HG02763 (cell line): Measurements from ENCODE around the gene BACH2.

Experiments used
- ATAC-seq: cut with Tn5 transposase; IDR thresholded peaks from one replicate; pipeline ENCODE4 v1.9.1; 2021; ENCODE audit warnings: mild to moderate bottlenecking, moderate library complexity; ENCODE audit not compliant: unreplicated experiment

BACH2 gene

GRCh38 chr6:89952686-89953085 lies 344.0 kb downstream of the BACH2 start:
- no peak for ATAC-seq

- no peak for ATAC-seq
These were observed 344.5 kb downstream of the BACH2 start for GRCh38 chr6:89952105-89952671.

DNA sequence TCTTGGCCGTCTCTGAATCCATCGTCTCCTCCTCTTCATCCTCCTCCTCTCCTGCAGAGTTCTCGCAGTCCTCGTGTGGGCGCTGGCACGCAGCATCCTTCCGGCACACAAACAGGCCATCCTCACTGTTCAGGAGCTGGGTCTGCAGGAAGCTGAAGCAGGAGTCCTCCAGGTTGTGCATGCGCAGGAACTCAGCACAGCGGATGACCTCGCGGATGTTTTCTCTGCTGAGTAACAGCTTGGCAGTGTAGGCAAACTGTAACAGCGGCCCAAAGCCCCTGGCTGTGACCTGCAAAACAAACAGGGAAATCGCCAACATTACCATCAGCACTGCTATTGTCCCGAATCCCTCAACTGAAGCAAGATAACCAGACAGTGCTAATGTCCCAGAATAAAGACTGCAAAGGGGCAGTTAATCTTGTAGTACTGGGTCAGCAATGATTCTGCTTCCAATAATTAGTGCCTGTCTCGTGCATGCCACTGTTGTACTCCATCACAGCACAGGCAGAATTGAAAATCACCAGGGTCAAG lies 345.0 kb downstream of the BACH2 start:
- no peak for ATAC-seq

GRCh38 chr6:89950879-89951391 lies 345.7 kb downstream of the BACH2 start:
- ATAC-seq, result no peak

DNA sequence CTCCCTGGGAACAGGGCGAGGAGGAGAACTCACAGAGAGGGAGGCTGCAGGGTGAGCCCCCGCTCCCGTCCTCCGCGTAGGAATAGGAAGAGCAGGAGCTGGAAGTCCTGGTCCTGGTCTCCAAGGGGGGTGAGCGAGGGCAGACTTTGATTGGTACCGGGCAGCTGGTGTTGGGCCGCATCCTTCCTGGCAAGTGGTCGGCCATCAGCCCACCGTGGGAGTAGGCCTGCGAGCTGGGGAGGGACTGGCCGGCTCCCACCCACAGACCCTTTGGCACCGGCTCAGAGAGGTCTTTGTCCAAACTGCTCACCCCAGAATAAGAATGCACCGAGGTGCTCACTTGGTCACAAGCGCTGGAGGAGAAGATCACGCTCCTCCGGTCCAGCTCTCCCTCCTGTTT lies 346.2 kb downstream of the BACH2 start:
- no peak for ATAC-seq

GRCh38 chr6:89948876-89949275 lies 347.8 kb downstream of the BACH2 start:
- ATAC-seq, result no peak

DNA sequence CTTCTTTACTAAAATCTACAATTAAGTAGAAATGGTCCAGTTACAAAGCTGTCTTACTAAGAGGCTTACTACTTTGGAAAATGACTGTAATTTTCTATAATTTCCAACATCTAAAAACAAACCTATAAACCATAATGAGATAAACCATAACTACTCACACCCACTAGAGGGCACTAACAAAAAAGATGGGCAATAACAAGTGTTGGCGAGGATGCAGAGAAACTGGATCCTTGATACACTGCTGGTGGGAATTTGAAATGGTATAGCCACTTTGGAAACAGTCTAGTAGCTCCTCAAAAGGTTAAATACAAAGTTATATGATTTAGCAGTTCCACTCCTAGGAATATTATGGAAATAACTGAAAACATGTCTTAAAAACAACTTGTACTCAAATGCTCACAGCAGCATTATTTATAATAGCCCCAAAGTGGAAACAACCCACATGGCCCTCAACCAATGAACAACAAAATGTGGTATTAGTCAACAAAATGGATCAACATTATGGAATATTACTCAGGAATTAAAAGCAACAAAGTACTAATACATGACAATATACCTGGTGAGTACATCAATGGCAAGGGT lies 351.7 kb downstream of the BACH2 start:
- ATAC-seq, result no peak

DNA sequence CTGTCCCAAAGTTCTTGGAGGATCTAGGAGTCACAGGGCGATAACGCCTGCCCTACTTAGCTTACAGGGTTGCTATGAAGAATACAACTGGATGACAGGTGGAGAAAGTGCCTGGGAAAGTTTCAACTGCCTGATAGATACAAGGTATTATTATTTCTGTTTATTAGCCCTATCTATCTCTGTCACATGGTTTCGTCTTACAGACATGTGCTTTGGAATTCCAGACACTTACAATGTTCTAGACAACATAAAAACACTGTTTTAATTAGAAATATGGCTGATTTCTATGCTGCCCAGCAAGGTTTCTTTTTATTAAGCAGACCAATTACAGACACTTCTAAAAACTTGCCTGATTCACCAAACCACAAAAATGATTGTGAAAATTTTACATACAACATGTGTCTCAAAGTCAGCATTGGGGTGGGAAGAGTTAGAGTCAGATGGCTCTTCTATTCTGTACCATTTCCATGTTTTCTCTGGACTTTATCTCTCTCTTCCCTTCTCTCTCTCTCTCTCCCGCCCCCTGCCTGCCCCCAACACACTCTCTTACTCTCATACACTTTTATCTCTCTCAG lies 352.4 kb downstream of the BACH2 start:
- ATAC-seq, result no peak

- ATAC-seq, result no peak
These were observed 354.0 kb downstream of the BACH2 start for GRCh38 chr6:89942601-89943000.

- no peak for ATAC-seq
These were observed 354.7 kb downstream of the BACH2 start for GRCh38 chr6:89941763-89942497.

GRCh38 chr6:89941031-89941762 lies 355.4 kb downstream of the BACH2 start:
- ATAC-seq, result no peak

DNA sequence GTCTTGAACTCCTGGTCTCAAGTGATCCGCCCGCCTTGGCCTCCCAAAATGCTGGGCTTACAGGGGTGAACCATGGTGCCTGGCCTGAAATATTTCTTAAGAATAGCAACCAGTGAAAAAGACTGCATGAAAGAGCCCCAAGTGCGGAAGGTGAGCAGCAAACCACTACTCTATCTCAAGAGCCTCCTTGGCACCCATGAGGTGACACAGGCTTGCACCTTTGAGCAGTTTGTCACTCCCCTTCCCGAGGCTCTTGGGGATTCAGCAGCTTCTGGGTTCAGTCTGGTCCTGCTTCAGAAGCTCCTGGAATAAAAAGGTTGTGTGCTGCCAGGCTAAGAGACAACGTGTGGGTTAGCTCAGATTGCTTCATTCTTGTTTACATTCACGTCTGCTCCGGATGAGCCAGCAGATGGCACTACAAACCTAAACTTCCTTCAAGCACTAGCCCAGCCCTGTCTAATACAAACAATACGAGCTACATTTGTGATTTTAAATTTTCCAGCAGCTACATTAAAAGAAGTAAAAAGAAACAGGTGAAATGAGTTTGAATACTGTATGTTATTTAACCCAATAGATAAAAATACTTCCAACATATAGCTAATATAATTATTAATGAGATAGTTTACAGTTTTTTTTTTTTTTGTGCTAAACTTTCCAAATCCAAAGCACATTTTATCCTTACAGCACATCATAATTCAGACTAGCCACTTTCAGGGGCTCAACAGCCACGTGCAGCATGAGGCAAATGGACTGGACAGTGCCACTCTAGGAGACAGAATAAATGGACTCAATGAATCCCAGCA lies 356.2 kb downstream of the BACH2 start:
- ATAC-seq, result peak; percentile 50

DNA sequence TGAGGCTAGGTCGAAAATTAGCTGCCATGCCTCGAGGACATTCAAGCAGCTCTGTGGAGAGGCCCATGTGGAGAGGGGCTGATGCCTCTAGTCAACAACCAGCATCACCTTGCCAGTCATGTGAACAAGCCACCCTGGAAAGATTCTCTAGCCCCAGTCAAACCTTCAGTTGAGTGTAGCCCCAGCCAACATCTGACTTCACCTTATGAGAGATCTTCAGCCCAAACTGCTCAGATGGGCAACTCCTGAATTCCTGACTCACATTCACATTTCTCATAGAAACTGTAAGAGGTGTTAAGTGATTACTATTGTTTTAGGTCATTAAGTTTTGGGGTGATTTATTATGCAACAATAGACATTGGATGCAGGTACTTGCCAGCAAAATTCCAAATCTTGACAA lies 357.5 kb downstream of the BACH2 start:
- no peak for ATAC-seq

- ATAC-seq, result no peak
These were observed 358.6 kb downstream of the BACH2 start for GRCh38 chr6:89938014-89938413.

DNA sequence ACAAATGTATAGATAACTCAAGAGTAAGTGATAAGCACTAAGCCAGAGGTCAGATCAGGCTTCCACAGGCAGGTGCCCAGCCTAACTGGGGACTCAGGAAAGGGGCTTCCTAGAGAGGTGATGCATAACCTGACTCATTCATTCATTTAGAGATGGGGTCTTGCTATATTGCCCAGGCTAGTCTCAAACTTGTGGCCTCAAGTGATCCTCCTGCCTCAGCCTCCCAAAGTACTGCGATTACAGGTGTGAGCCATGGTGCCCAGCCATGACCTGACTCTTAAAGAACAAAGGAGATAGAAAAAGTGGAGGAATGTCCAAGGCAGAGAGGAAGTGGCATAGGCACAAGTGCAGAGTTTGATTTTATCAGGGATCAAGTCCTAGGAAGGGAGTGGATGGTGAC lies 360.5 kb downstream of the BACH2 start:
- no peak for ATAC-seq

DNA sequence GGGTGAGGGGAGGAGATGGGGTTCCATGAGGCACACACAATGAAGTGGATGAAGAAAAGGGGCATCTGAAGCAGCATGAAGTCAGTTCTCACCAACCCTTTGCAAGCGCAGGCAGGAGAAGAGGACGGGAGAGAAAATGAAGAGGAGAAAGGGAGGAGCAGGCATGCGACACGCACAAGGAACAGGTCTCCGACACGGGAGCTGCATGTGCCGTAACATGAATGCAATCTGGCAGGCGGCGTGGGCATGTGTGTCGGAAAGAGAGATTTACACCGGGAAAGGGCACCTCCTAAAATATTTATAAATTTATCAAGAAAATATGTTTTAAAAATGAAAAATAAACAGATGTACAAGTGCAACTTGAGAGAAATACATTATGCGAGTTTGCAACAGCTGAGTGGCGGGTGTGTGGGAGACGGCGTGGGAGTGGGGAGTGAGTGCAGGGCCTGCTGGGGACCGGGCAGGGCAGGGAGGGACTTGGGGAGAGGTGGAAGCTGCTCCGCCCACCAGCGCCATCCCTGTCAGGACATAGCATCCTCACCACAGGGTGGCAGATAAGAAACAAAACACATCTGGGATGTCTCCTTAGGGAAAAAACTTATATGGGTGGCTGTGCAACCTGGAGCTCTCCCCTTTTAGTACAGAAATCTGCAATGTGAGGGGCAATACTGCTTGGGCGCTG lies 361.8 kb downstream of the BACH2 start:
- no peak for ATAC-seq

GRCh38 chr6:89932245-89932802 lies 364.3 kb downstream of the BACH2 start:
- no peak for ATAC-seq

- ATAC-seq, result no peak
These were observed 365.9 kb downstream of the BACH2 start for GRCh38 chr6:89930789-89931188.

DNA sequence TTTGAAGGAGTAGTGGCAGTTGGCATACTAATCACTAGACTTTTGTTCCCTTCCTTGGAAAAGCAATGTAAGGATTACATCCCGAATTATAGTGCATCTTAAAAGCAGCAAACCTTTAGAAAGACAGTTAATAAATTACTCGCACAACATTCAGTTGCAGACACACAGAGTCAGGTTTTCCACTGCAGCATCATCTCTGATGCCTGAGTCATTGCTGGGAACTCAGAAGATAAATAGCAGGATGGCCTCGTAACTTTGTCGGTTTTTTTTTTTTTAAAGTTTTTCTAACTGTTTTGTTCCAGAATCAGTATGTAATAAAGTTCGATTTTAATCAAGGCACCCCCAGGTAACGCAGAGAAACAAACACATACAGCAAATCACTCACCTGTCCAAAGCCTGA lies 368.0 kb downstream of the BACH2 start:
- no peak for ATAC-seq
